GM23338 (cell line): Measurements from ENCODE around the gene FYCO1.

Experiments used
- CTCF ChIP-seq, 2 experiments: fragments of 200-600 bp in 1 of 2; sonication (generic) in 1 of 2; conservative IDR thresholded peaks; 2 replicates each; pipeline versions ENCODE4 v1.5.1 to v1.6.1; 2016 to 2017; ENCODE audit warnings: antibody characterized with exemption in 2 of 2, low read depth in 2 of 2, mild to moderate bottlenecking in 2 of 2, moderate library complexity in 1 of 2
- POLR2AphosphoS5 ChIP-seq: IDR thresholded peaks from 2 replicates; pipeline ENCODE4 v1.6.1; 2016; ENCODE audit warnings: antibody characterized with exemption, low read depth
- ZNF331 ChIP-seq: fragments of 250-450 bp; sonication (Bioruptor Pico); IDR thresholded peaks from 2 replicates; pipeline ENCODE4 v1.5.0; 2020; ENCODE audit warnings: low read depth, mild to moderate bottlenecking, moderate library complexity

- TF ChIP-seq CTCF (conservative IDR thresholded peaks at IDR 0.05; ENCODE audit: low read depth in 2 of 2) (no peak), ZNF331 (CRISPR knock-in tag) (no peak), POLR2AphosphoS5 (no peak)
Measured at GRCh38 chr3:45990181-45990580, 5.4 kb downstream of the FYCO1 start.
